IPS-18a (cell line): ENCODE data around the gene COL9A3.

ENCODE experiments used
- H3K27ac ChIP-seq: one replicate; pipeline ENCODE4 v1.5.1; 2013; ENCODE audit warnings: low read length
- H3K27me3 ChIP-seq: one replicate; pipeline ENCODE4 v1.6.1; 2013; ENCODE audit warnings: mild to moderate bottlenecking, low read length; ENCODE audit not compliant: control insufficient read depth, insufficient read depth
- H3K36me3 ChIP-seq: one replicate; pipeline ENCODE4 v1.6.1; 2013; ENCODE audit warnings: low read depth, low read length; ENCODE audit not compliant: control insufficient read depth
- H3K4me1 ChIP-seq: one replicate; pipeline ENCODE4 v1.6.1; 2013; ENCODE audit warnings: low read depth, low read length; ENCODE audit not compliant: control insufficient read depth
- H3K4me3 ChIP-seq: one replicate; pipeline ENCODE4 v1.5.1; 2013; ENCODE audit warnings: low read length
- H3K9ac ChIP-seq: one replicate; pipeline ENCODE4 v1.6.1; 2013; ENCODE audit warnings: mild to moderate bottlenecking, low read length, moderate library complexity
- H3K9me3 ChIP-seq: one replicate; pipeline ENCODE4 v1.6.1; 2013; ENCODE audit warnings: low read depth, low read length; ENCODE audit not compliant: control insufficient read depth

COL9A3 gene

DNA sequence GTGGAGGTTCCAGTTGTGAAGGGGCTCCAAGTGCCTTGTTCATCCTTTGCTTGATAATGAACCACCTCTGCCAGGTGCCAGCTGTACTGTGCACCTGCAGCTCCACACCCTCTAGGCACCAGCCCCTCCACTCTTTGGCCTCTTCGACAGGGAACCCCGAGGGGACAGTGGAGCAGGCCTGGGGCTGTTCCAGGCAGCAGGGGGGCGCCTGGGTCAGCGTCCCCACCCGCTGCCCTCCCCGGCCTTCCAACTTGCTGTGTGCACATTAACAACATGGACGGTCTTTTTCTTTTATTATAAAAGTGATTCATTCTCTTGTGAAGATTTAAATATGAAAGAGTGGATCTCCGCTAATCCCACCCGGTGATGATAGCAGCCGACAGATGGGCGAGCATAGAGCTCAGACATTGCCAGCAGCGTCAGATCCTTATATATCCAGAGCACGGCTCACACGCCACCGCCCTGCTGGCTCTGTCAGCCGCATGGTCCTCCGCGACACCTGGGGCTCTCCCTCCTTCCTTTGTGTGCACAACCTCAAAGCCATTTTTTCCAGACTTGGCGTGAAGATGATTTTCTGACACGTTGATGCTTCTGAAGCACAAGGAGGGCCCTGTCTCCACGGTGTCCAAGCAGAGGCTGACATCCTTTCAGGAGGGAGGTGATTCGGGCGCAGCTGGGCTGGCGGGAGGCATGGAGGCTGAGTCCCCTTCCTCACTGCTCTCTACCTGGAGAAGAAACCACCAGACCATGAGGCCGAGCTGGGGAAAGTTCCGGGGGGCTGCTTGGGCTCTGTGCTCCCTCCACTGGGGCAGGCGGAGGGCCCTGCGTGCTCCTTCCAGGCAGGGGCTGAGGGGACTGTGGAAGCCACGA, 42.8 kb upstream of the COL9A3 start:
- Histone ChIP-seq H3K4me3 (no peak overlapping the region), H3K27me3 (no peaks in the 10 kb centered on the region), H3K9ac (no peak overlapping the region), H3K27ac (no peak overlapping the region), H3K36me3 (no peaks in the 10 kb centered on the region), H3K4me1 (peaks cover 5% of the 10 kb centered on the region), H3K9me3 (no peaks in the 10 kb centered on the region)

DNA sequence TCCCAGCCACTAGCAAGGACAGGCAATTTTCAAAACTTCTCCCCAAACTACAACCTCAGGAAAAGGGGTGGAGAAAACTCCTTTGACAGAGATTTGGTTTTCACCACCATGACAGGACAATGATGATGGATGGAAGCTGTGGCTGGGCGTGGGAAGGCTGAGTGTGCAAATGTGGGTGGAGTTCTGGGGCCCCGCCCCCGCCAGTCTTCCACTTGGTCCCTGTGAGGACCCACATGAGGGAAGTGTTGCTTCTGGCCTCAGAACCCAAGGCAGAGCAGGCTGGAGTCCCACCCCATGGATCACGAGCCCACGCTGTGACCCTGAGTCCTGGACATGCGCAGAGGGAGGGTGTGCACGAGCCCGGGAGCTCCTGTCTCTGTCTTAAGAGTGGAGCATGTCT, 42.1 kb upstream of the COL9A3 start:
- Histone ChIP-seq H3K9me3 (no peaks in the 10 kb centered on the region), H3K4me3 (no peak overlapping the region), H3K4me1 (peaks cover 5% of the 10 kb centered on the region), H3K9ac (no peak overlapping the region), H3K27ac (no peak overlapping the region), H3K27me3 (no peaks in the 10 kb centered on the region), H3K36me3 (no peaks in the 10 kb centered on the region)

- peaks cover 5% of the 10 kb centered on the region for H3K4me1 ChIP-seq
- H3K27me3 ChIP-seq: no peaks in the 10 kb centered on the region
- H3K9me3 ChIP-seq: no peaks in the 10 kb centered on the region
- H3K27ac ChIP-seq: no peak overlapping the region
- H3K9ac ChIP-seq: no peak overlapping the region
- H3K36me3 ChIP-seq: no peaks in the 10 kb centered on the region
- H3K4me3 ChIP-seq: no peak overlapping the region
These were observed 41.6 kb upstream of the COL9A3 start for GRCh38 chr20:62775206-62775605.

GRCh38 chr20:62776035-62776691, 40.7 kb upstream of the COL9A3 start:
- no peak overlapping the region for H3K27ac ChIP-seq
- H3K4me1 ChIP-seq: peaks cover 5% of the 10 kb centered on the region
- H3K9me3 ChIP-seq: no peaks in the 10 kb centered on the region
- H3K9ac ChIP-seq: no peak overlapping the region
- H3K4me3 ChIP-seq: no peak overlapping the region
- H3K36me3 ChIP-seq: no peaks in the 10 kb centered on the region
- H3K27me3 ChIP-seq: no peaks in the 10 kb centered on the region

DNA sequence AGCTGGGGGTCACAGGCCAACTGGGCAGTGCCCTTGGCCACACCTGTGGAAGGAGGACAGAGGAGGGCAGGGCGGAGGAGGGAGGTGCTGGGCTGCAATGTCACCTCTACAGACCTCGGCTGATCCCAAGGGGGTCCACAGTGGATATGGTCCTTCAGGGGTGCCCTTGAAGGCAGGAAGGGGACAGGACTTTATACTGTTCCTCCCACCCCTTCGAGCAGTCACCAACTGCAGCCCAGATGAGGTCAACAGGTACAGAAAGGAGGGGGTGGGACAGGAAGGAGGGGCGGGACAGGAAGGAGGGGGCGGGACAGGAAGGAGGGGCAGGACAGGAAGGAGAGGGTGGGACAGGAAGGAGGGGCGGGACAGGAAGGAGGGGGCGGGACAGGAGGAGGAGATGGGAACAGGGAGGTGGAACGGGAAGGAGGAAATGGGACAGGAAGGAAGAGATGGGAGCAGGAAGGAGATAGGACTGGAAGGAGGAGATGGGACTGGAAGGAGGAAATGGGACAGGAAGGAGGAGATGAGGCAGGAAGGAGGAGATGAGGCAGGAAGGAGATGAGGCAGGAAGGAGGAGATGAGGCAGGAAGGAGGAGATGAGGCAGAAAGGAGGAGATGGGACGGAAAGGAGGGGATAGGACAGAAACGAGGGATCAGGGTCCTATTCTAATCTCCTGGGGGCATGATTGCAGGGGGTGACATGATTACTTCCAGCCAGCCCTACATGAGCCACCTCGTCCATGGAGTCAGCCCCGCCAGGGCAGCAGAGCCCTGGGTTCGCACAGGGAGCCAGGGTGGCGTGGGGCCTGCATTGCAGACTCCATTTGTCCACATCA, 39.9 kb upstream of the COL9A3 start:
- H3K27me3 ChIP-seq: no peaks in the 10 kb centered on the region
- no peak overlapping the region for H3K27ac ChIP-seq
- H3K9me3 ChIP-seq: no peaks in the 10 kb centered on the region
- no peak overlapping the region for H3K4me3 ChIP-seq
- no peaks in the 10 kb centered on the region for H3K36me3 ChIP-seq
- peaks cover 5% of the 10 kb centered on the region for H3K4me1 ChIP-seq
- no peak overlapping the region for H3K9ac ChIP-seq

DNA sequence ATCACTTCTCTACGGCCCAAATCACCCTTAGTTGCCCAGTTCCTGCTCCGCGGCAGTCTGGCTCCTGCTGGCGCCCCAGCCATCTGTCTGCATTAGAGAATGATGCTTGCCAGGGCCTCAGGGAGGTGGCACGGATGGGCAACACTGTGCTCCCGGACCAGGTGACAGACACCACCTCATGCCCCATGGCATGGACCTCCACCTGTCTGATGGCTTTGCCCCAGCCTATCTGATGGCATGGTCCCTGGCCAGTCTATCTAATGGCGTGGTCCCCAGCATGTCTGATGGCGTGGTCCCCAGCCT, 39.4 kb upstream of the COL9A3 start:
- Histone ChIP-seq H3K27ac (no peak overlapping the region), H3K9ac (no peak overlapping the region)

GRCh38 chr20:62778058-62778457, 38.8 kb upstream of the COL9A3 start:
- H3K27ac ChIP-seq: no peak overlapping the region
- peaks cover 5% of the 10 kb centered on the region for H3K4me1 ChIP-seq
- H3K9ac ChIP-seq: no peak overlapping the region
- no peaks in the 10 kb centered on the region for H3K36me3 ChIP-seq
- no peaks in the 10 kb centered on the region for H3K27me3 ChIP-seq
- no peaks in the 10 kb centered on the region for H3K9me3 ChIP-seq
- H3K4me3 ChIP-seq: no peak overlapping the region

More for the DNA sequence above, 39.4 kb upstream of the COL9A3 start:
- Histone ChIP-seq H3K9me3 (no peaks in the 10 kb centered on the region), H3K4me1 (peaks cover 5% of the 10 kb centered on the region), H3K27me3 (no peaks in the 10 kb centered on the region), H3K4me3 (no peak overlapping the region), H3K36me3 (no peaks in the 10 kb centered on the region)

GRCh38 chr20:62778601-62779416, 38.0 kb upstream of the COL9A3 start:
- H3K27ac ChIP-seq: no peak overlapping the region
- no peak overlapping the region for H3K9ac ChIP-seq
- peaks cover 5% of the 10 kb centered on the region for H3K4me1 ChIP-seq
- H3K4me3 ChIP-seq: no peak overlapping the region
- no peaks in the 10 kb centered on the region for H3K9me3 ChIP-seq
- H3K36me3 ChIP-seq: no peaks in the 10 kb centered on the region
- H3K27me3 ChIP-seq: no peaks in the 10 kb centered on the region

DNA sequence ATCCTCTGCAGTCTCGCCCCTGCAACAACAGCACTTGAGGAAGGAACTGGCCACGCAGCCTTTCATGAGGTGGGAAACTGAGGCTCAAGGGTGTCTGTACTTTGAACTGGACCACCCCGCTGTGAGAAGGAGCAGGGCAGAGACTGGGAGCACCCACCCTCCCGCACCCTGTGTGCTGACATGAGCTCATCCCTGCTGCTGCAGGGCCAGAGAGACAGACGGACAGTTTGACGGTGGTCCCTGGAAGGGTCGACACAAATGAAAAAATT, 37.5 kb upstream of the COL9A3 start:
- Histone ChIP-seq H3K4me3 (no peak overlapping the region), H3K27ac (no peak overlapping the region), H3K9me3 (no peaks in the 10 kb centered on the region), H3K27me3 (no peaks in the 10 kb centered on the region), H3K9ac (no peak overlapping the region), H3K36me3 (no peaks in the 10 kb centered on the region), H3K4me1 (peaks cover 5% of the 10 kb centered on the region)

GRCh38 chr20:62780204-62780603, 36.6 kb upstream of the COL9A3 start:
- H3K27me3 ChIP-seq: no peaks in the 10 kb centered on the region
- no peak overlapping the region for H3K4me3 ChIP-seq
- H3K27ac ChIP-seq: no peak overlapping the region
- H3K36me3 ChIP-seq: no peaks in the 10 kb centered on the region
- H3K4me1 ChIP-seq: peaks cover 5% of the 10 kb centered on the region
- H3K9ac ChIP-seq: no peak overlapping the region
- H3K9me3 ChIP-seq: no peaks in the 10 kb centered on the region

DNA sequence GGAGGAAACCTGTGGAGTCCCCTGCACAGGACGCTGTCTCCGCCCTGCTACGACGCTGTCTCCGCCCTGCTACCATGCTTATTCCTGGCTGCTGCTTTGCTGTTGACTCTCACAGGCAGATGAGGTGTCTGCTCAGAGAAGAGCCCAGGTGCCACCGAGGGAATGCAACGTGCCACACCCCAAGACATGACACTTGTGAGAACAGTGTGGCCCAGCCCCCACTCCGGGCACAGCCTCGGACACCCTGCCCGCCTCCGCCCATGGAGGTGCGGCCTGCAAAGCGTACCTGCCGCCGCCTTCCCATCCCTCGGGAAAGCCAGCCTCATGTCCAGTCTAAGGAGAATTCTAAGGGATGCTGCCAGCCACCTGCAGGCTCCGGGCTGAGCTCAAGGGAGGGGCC, 36.2 kb upstream of the COL9A3 start:
- Histone ChIP-seq H3K27me3 (no peaks in the 10 kb centered on the region), H3K9ac (no peak overlapping the region), H3K4me3 (no peak overlapping the region), H3K9me3 (no peaks in the 10 kb centered on the region), H3K27ac (no peak overlapping the region), H3K36me3 (no peaks in the 10 kb centered on the region), H3K4me1 (peaks cover 5% of the 10 kb centered on the region)
